NCI-H1048 (cell line): ENCODE measurements around the gene YIF1A.
"Not testable (repeated sequence)": the region's sequence is repeated elsewhere in the genome, so short reads cannot be mapped to it uniquely, and the experiment has no call there.

ENCODE experiments used
- DNase-seq: peaks from one replicate; lab custom pipeline; 2025; lab: John Stamatoyannopoulos, UW

Gene YIF1A

GRCh38 chr11:66268952-66269905, 19.7 kb downstream of the YIF1A start:
- no peak for DNase-seq

GRCh38 chr11:66268244-66268951, 20.5 kb downstream of the YIF1A start, which contains the start of gene RAB1B:
TSS of gene RAB1B (plus strand) at chr11:66268639. CDS start at chr11:66268680, 41 bp downstream.
- DNase-seq: peak; percentile 97

- peak; percentile 53 for DNase-seq
Observed at GRCh38 chr11:66267379-66268243, 21.3 kb downstream of the YIF1A start.

- no peak for DNase-seq
Observed at GRCh38 chr11:66267039-66267378, 21.9 kb downstream of the YIF1A start.

GRCh38 chr11:66266378-66267038, 22.4 kb downstream of the YIF1A start:
- DNase-seq: no peak

- no peak for DNase-seq
Observed at GRCh38 chr11:66265531-66266377, 23.2 kb downstream of the YIF1A start.

- DNase-seq: no peak
Observed at GRCh38 chr11:66264914-66265313, 24.0 kb downstream of the YIF1A start.

GRCh38 chr11:66264383-66264782, 24.6 kb downstream of the YIF1A start:
- DNase-seq: no peak

GRCh38 chr11:66263785-66264184, 25.2 kb downstream of the YIF1A start:
- DNase-seq: no peak

GRCh38 chr11:66263231-66263630, 25.7 kb downstream of the YIF1A start:
- DNase-seq: no peak

GRCh38 chr11:66262696-66263095, 26.2 kb downstream of the YIF1A start:
- no peak for DNase-seq

GRCh38 chr11:66262191-66262590, 26.8 kb downstream of the YIF1A start:
- no peak for DNase-seq

GRCh38 chr11:66261578-66261977, 27.4 kb downstream of the YIF1A start:
- DNase-seq: no peak

GRCh38 chr11:66259956-66260355, 29.0 kb downstream of the YIF1A start:
- no peak for DNase-seq

GRCh38 chr11:66259225-66259624, 29.7 kb downstream of the YIF1A start:
- no peak for DNase-seq

- no peak for DNase-seq
Observed at GRCh38 chr11:66258473-66258893, 30.5 kb downstream of the YIF1A start.

- DNase-seq: not testable (repeated sequence)
Observed at GRCh38 chr11:66253081-66253480, 35.9 kb downstream of the YIF1A start.

GRCh38 chr11:66251809-66252208, 37.1 kb downstream of the YIF1A start:
- DNase-seq: no peak

GRCh38 chr11:66248903-66249302, 40.0 kb downstream of the YIF1A start:
- no peak for DNase-seq

- DNase-seq: no peak
Observed at GRCh38 chr11:66247801-66248200, 41.1 kb downstream of the YIF1A start.

- DNase-seq: no peak
Observed at GRCh38 chr11:66247295-66247694, 41.6 kb downstream of the YIF1A start.
